GM23338 (cell line): ENCODE measurements around the gene ZNF70. TPM values are rescaled to one million over a fixed set of nuclear protein-coding genes. Genes with fewer than 3 reads are reported as not detected.

ENCODE experiments used
- ATAC-seq: fragments of 200-7000 bp; cut with Tn5 transposase; 3 replicates; pipeline ENCODE4 v1.9.1; 2020
- DNase-seq: peaks from one replicate; pipeline ENCODE4 v3.0.0-alpha.2; 2015; ENCODE audit warnings: low spot score
- H2AFZ ChIP-seq: fragments of 200-600 bp; sonication (generic); 2 replicates; pipeline ENCODE4 v1.8.0; 2016; ENCODE audit warnings: antibody characterized with exemption, mild to moderate bottlenecking, moderate library complexity
- H3F3A ChIP-seq: fragments of 200-600 bp; sonication (generic); replicated peaks from 2 replicates; pipeline ENCODE4 v1.8.0; 2017; ENCODE audit warnings: antibody characterized with exemption, mixed run types, low read depth
- H3K27ac ChIP-seq: fragments of 200-600 bp; sonication (generic); 2 replicates; pipeline ENCODE4 v1.6.1; 2016; ENCODE audit warnings: low read depth
- H3K27me3 ChIP-seq: fragments of 200-600 bp; sonication (generic); 2 replicates; pipeline ENCODE4 v1.8.0; 2016; ENCODE audit warnings: mild to moderate bottlenecking, mixed run types, moderate library complexity; ENCODE audit not compliant: insufficient read depth
- H3K36me3 ChIP-seq: fragments of 200-600 bp; sonication (generic); 2 replicates; pipeline ENCODE4 v1.8.0; 2016; ENCODE audit warnings: mild to moderate bottlenecking; ENCODE audit not compliant: insufficient read depth
- H3K4me1 ChIP-seq: fragments of 200-600 bp; sonication (generic); 2 replicates; pipeline ENCODE4 v1.8.0; 2016; ENCODE audit warnings: mild to moderate bottlenecking, moderate library complexity; ENCODE audit not compliant: insufficient read depth
- H3K4me2 ChIP-seq: fragments of 200-600 bp; sonication (generic); 2 replicates; pipeline ENCODE4 v1.7.1; 2017; ENCODE audit warnings: mixed run types
- H3K4me3 ChIP-seq: fragments of 200-600 bp; sonication (generic); 2 replicates; pipeline ENCODE4 v1.6.1; 2016; ENCODE audit warnings: mixed run types
- H3K79me2 ChIP-seq: fragments of 200-600 bp; sonication (generic); replicated peaks from 2 replicates; pipeline ENCODE4 v1.8.0; 2017; ENCODE audit warnings: mild to moderate bottlenecking; ENCODE audit not compliant: insufficient read depth
- H3K9me2 ChIP-seq: fragments of 200-600 bp; sonication (generic); 2 replicates; pipeline ENCODE4 v1.8.0; 2017; ENCODE audit not compliant: insufficient read depth
- H4K20me1 ChIP-seq: fragments of 200-600 bp; sonication (generic); replicated peaks from 2 replicates; pipeline ENCODE4 v1.8.0; 2017; ENCODE audit warnings: mild to moderate bottlenecking; ENCODE audit not compliant: insufficient read depth
- H3K27ac Mint-ChIP-seq: 2 replicates; pipeline ENCODE4 v1.8.0; 2020; ENCODE audit warnings: inconsistent platforms, mild to moderate bottlenecking, moderate library complexity, mixed read lengths
- H3K27me3 Mint-ChIP-seq: 3 replicates; pipeline ENCODE4 v1.8.0; 2022; ENCODE audit warnings: low read depth, mild to moderate bottlenecking, moderate library complexity, mixed read lengths, inconsistent platforms; ENCODE audit not compliant: insufficient read depth, poor library complexity
- H3K36me3 Mint-ChIP-seq: 3 replicates; pipeline ENCODE4 v1.8.0; 2021; ENCODE audit warnings: low read depth, mild to moderate bottlenecking, inconsistent platforms, moderate library complexity, mixed read lengths
- H3K4me1 Mint-ChIP-seq: 3 replicates; pipeline ENCODE4 v1.8.0; 2020; ENCODE audit warnings: mild to moderate bottlenecking, inconsistent platforms, mixed read lengths
- H3K4me3 Mint-ChIP-seq: 3 replicates; pipeline ENCODE4 v1.8.0; 2021; ENCODE audit warnings: moderate library complexity, mild to moderate bottlenecking, inconsistent platforms, mixed read lengths
- H3K9me3 Mint-ChIP-seq: 3 replicates; pipeline ENCODE4 v1.8.0; 2020; ENCODE audit warnings: moderate library complexity, mild to moderate bottlenecking, inconsistent platforms, mixed read lengths
- CREB1 ChIP-seq: fragments of 250-450 bp; sonication (Bioruptor Pico); IDR thresholded peaks from 2 replicates; pipeline ENCODE4 v1.5.0; 2020; ENCODE audit warnings: low read depth, mild to moderate bottlenecking, moderate library complexity
- EZH2 ChIP-seq: fragments of 200-600 bp; sonication (generic); IDR thresholded peaks from one replicate; pipeline ENCODE4 v1.8.0; 2017; ENCODE audit warnings: antibody characterized with exemption, mild to moderate bottlenecking, low read depth; ENCODE audit not compliant: unreplicated experiment
- EZH2phosphoT487 ChIP-seq: fragments of 200-600 bp; sonication (generic); IDR thresholded peaks from one replicate; pipeline ENCODE4 v1.8.1; 2018; ENCODE audit warnings: antibody characterized with exemption; ENCODE audit not compliant: unreplicated experiment
- JUNB ChIP-seq: IDR thresholded peaks from one replicate; pipeline ENCODE4 v1.6.1; 2016; ENCODE audit warnings: antibody characterized with exemption; ENCODE audit not compliant: unreplicated experiment
- NANOG ChIP-seq: IDR thresholded peaks from 2 replicates; pipeline ENCODE4 v1.6.1; 2016; ENCODE audit warnings: antibody characterized with exemption, borderline replicate concordance
- ZNF114 ChIP-seq: fragments of 250-450 bp; sonication (Bioruptor Pico); IDR thresholded peaks from 2 replicates; pipeline ENCODE4 v1.5.0; 2020; ENCODE audit warnings: mild to moderate bottlenecking, moderate library complexity
- polyA plus RNA-seq: library from polyadenylated mRNA; unstranded; fragments of >200 nt; fragmentation: Nextera tagmentation; extraction: Ambion mirVana; gene quantifications from 2 replicates; pipeline ENCODE4 v1.2.1, GENCODE V29; 2016
- total RNA-seq: library from RNA; depleted of rRNA; stranded (reverse); fragments of >200 nt; shearing (Covaris generic); gene quantifications from 2 replicates; pipeline ENCODE4 v1.2.3, GENCODE V29; 2014
- TF ChIP-seq, protein P1 (sequence below): IDR thresholded peaks from 2 replicates; pipeline ENCODE4 v1.6.1; 2016; ENCODE audit warnings: antibody characterized with exemption
- TF ChIP-seq, protein P2 (sequence below): fragments of 250-450 bp; sonication (Bioruptor Pico); IDR thresholded peaks from 2 replicates; pipeline ENCODE4 v1.5.0; 2020; ENCODE audit warnings: mild to moderate bottlenecking, moderate library complexity
- TF ChIP-seq, protein P3 (sequence below): IDR thresholded peaks from one replicate; pipeline ENCODE4 v1.6.1; 2018; ENCODE audit warnings: antibody characterized with exemption; ENCODE audit not compliant: unreplicated experiment

ZNF70 gene
- total and polyA plus RNA-seq, 2 experiments from 2014 or later: 0.45 to 2.6 TPM

DNA sequence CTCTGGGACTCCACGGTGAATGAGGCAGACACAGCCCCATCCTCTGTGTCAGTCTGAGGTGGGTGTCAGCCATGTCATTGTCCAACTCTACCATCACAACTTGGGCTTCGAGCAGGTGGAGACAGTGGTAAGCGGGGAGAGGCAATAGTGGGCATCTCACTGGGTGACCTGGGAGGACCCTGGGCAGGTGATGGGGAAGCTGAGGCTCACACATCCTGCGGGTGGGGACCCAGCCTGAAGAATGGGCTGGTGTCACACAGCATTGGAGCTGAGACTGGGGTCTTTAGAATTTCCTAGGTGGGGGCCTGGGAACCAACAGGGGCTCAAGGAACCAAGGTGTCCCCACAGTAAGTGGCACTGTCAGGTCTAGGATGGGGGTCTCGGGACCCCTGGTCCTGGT lies 28.8 kb upstream of the ZNF70 start:
- no peaks in the 10 kb centered on the region for H3K4me1 ChIP-seq
- H3K9me2 ChIP-seq: no peaks in the 10 kb centered on the region
- no peak for DNase-seq
- H3K4me3 Mint-ChIP-seq: no peak overlapping the region
- no peaks in the 10 kb centered on the region; the same call in 2 of the 3 replicates for H3K36me3 Mint-ChIP-seq
- no peak for ATAC-seq
- H3K4me2 ChIP-seq: no peak overlapping the region
- H3K27me3 ChIP-seq: peaks cover under 1% of the 10 kb centered on the region; the same call in 1 of the 2 replicates
- no peaks in the 10 kb centered on the region for H3K9me3 Mint-ChIP-seq
- no peak overlapping the region for H2AFZ ChIP-seq
- no peak overlapping the region for H3K27ac Mint-ChIP-seq
- H3K27me3 Mint-ChIP-seq: peaks cover 6% of the 10 kb centered on the region
- H3F3A ChIP-seq: 0 out of 2 replicates have a peak, but pooled peaks cover 4% of the 10 kb centered on the region
- no peak overlapping the region for H3K27ac ChIP-seq
- H3K79me2 ChIP-seq: no peaks in the 10 kb centered on the region
- TF ChIP-seq CREB1 (CRISPR knock-in tag): no peak
- H3K36me3 ChIP-seq: no peaks in the 10 kb centered on the region
- no peaks in the 10 kb centered on the region for H4K20me1 ChIP-seq
- H3K4me1 Mint-ChIP-seq: peaks cover 1% of the 10 kb centered on the region
- H3K4me3 ChIP-seq: no peak overlapping the region

DNA sequence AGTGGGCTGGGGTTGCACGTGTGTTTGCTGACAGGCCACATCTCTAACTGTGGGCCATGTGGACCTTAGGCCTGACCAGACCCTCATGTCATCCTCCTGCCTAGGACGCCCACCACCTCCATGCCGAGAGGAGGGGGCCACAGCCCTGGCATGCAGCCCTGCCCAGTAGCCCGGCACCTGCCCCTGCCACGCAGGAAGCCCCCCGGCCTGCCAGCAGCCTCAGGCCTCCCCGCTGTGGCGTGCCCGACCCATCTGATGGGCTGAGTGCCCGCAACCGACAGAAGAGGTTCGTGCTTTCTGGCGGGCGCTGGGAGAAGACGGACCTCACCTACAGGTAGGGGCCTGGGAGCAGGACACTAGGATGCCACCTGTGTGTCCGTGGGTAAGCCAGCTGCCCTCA lies 28.2 kb upstream of the ZNF70 start:
- Histone ChIP-seq H3K4me2 (no peak overlapping the region), H3K27me3 (peaks cover 7% of the 10 kb centered on the region), H4K20me1 (no peaks in the 10 kb centered on the region), H3K79me2 (no peaks in the 10 kb centered on the region), H3F3A (0 out of 2 replicates have a peak, but pooled peaks cover 4% of the 10 kb centered on the region), H2AFZ (no peak overlapping the region), H3K4me1 (no peaks in the 10 kb centered on the region), H3K9me2 (no peaks in the 10 kb centered on the region), H3K36me3 (no peaks in the 10 kb centered on the region), H3K27ac (no peak overlapping the region), H3K4me3 (no peak overlapping the region)
- ATAC-seq: no peak
- TF ChIP-seq, protein P1, sequence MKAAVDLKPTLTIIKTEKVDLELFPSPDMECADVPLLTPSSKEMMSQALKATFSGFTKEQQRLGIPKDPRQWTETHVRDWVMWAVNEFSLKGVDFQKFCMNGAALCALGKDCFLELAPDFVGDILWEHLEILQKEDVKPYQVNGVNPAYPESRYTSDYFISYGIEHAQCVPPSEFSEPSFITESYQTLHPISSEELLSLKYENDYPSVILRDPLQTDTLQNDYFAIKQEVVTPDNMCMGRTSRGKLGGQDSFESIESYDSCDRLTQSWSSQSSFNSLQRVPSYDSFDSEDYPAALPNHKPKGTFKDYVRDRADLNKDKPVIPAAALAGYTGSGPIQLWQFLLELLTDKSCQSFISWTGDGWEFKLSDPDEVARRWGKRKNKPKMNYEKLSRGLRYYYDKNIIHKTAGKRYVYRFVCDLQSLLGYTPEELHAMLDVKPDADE: no peak
- no peak for TF ChIP-seq JUNB
- TF ChIP-seq, protein P2, sequence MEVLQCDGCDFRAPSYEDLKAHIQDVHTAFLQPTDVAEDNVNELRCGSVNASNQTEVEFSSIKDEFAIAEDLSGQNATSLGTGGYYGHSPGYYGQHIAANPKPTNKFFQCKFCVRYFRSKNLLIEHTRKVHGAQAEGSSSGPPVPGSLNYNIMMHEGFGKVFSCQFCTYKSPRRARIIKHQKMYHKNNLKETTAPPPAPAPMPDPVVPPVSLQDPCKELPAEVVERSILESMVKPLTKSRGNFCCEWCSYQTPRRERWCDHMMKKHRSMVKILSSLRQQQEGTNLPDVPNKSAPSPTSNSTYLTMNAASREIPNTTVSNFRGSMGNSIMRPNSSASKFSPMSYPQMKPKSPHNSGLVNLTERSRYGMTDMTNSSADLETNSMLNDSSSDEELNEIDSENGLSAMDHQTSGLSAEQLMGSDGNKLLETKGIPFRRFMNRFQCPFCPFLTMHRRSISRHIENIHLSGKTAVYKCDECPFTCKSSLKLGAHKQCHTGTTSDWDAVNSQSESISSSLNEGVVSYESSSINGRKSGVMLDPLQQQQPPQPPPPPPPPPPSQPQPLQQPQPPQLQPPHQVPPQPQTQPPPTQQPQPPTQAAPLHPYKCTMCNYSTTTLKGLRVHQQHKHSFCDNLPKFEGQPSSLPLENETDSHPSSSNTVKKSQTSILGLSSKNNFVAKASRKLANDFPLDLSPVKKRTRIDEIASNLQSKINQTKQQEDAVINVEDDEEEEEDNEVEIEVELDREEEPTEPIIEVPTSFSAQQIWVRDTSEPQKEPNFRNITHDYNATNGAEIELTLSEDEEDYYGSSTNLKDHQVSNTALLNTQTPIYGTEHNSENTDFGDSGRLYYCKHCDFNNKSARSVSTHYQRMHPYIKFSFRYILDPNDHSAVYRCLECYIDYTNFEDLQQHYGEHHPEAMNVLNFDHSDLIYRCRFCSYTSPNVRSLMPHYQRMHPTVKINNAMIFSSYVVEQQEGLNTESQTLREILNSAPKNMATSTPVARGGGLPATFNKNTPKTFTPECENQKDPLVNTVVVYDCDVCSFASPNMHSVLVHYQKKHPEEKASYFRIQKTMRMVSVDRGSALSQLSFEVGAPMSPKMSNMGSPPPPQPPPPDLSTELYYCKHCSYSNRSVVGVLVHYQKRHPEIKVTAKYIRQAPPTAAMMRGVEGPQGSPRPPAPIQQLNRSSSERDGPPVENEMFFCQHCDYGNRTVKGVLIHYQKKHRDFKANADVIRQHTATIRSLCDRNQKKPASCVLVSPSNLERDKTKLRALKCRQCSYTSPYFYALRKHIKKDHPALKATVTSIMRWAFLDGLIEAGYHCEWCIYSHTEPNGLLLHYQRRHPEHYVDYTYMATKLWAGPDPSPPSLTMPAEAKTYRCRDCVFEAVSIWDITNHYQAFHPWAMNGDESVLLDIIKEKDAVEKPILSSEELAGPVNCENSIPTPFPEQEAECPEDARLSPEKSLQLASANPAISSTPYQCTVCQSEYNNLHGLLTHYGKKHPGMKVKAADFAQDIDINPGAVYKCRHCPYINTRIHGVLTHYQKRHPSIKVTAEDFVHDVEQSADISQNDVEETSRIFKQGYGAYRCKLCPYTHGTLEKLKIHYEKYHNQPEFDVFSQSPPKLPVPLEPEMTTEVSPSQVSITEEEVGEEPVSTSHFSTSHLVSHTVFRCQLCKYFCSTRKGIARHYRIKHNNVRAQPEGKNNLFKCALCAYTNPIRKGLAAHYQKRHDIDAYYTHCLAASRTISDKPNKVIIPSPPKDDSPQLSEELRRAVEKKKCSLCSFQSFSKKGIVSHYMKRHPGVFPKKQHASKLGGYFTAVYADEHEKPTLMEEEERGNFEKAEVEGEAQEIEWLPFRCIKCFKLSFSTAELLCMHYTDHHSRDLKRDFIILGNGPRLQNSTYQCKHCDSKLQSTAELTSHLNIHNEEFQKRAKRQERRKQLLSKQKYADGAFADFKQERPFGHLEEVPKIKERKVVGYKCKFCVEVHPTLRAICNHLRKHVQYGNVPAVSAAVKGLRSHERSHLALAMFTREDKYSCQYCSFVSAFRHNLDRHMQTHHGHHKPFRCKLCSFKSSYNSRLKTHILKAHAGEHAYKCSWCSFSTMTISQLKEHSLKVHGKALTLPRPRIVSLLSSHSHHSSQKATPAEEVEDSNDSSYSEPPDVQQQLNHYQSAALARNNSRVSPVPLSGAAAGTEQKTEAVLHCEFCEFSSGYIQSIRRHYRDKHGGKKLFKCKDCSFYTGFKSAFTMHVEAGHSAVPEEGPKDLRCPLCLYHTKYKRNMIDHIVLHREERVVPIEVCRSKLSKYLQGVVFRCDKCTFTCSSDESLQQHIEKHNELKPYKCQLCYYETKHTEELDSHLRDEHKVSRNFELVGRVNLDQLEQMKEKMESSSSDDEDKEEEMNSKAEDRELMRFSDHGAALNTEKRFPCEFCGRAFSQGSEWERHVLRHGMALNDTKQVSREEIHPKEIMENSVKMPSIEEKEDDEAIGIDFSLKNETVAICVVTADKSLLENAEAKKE (CRISPR knock-in tag): no peak
- TF ChIP-seq EZH2phosphoT487: no peak
- no peak for TF ChIP-seq ZNF114 (CRISPR knock-in tag)
- TF ChIP-seq NANOG: no peak
- TF ChIP-seq EZH2: no peak
- no peak for TF ChIP-seq CREB1 (CRISPR knock-in tag)
- TF ChIP-seq, protein P3, sequence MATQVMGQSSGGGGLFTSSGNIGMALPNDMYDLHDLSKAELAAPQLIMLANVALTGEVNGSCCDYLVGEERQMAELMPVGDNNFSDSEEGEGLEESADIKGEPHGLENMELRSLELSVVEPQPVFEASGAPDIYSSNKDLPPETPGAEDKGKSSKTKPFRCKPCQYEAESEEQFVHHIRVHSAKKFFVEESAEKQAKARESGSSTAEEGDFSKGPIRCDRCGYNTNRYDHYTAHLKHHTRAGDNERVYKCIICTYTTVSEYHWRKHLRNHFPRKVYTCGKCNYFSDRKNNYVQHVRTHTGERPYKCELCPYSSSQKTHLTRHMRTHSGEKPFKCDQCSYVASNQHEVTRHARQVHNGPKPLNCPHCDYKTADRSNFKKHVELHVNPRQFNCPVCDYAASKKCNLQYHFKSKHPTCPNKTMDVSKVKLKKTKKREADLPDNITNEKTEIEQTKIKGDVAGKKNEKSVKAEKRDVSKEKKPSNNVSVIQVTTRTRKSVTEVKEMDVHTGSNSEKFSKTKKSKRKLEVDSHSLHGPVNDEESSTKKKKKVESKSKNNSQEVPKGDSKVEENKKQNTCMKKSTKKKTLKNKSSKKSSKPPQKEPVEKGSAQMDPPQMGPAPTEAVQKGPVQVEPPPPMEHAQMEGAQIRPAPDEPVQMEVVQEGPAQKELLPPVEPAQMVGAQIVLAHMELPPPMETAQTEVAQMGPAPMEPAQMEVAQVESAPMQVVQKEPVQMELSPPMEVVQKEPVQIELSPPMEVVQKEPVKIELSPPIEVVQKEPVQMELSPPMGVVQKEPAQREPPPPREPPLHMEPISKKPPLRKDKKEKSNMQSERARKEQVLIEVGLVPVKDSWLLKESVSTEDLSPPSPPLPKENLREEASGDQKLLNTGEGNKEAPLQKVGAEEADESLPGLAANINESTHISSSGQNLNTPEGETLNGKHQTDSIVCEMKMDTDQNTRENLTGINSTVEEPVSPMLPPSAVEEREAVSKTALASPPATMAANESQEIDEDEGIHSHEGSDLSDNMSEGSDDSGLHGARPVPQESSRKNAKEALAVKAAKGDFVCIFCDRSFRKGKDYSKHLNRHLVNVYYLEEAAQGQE: no peak
- Mint-ChIP-seq H3K4me1 (peaks cover 6% of the 10 kb centered on the region), H3K27ac (no peak overlapping the region), H3K9me3 (no peaks in the 10 kb centered on the region), H3K4me3 (no peak overlapping the region), H3K36me3 (no peaks in the 10 kb centered on the region; the same call in 2 of the 3 replicates), H3K27me3 (peaks cover 11% of the 10 kb centered on the region)
- DNase-seq: no peak
